B cell (primary cell): ENCODE results near the gene AIFM2. TPM values are rescaled to one million over a fixed set of nuclear protein-coding genes. Genes with fewer than 3 reads are reported as not detected.

Experiments used
- ATAC-seq: fragments of 200-7000 bp; cut with Tn5 transposase; one replicate; pipeline ENCODE4 v1.10.0; 2021; ENCODE audit warnings: low read depth, mild to moderate bottlenecking, moderate number of reproducible peaks, moderate library complexity
- CTCF ChIA-PET: fragments of 350-600 bp; sonication (Branson Sonifier 250); formaldehyde crosslinking; loops from one replicate; lab custom pipeline; 2021; ENCODE audit warnings: antibody characterized with exemption, inconsistent platforms; lab: Charles Lee
- POLR2A ChIA-PET: fragments of 350-600 bp; sonication (Branson Sonifier 250); formaldehyde crosslinking; loops from one replicate; lab custom pipeline; 2021; ENCODE audit warnings: antibody characterized with exemption; lab: Charles Lee
- DNase-seq: peaks from one replicate; pipeline ENCODE4 v3.0.0; 2013
- H2AFZ ChIP-seq: 2 replicates; pipeline ENCODE4 v1.6.1; 2012; ENCODE audit warnings: mild to moderate bottlenecking, low read depth, low read length; ENCODE audit not compliant: insufficient read depth, poor library complexity, severe bottlenecking
- H3K27ac ChIP-seq, 2 donors: 1 replicate in 1 of 2; 2 replicates in 1 of 2; pipeline ENCODE4 v1.5.1; 2012 to 2013; ENCODE audit warnings: low read length in 2 of 2, mild to moderate bottlenecking in 2 of 2, moderate library complexity in 1 of 2
- H3K27me3 ChIP-seq, 4 experiments: fragments of 200-600 bp in 1 of 4; sonication (generic) in 1 of 4; replicated peaks in 1 of 4; 1 replicate in 2 of 4; 2 replicates in 2 of 4; pipeline versions ENCODE4 v1.6.1 to v1.7.0; 2013 to 2016; ENCODE audit warnings: low read length in 3 of 4, mild to moderate bottlenecking in 2 of 4, mixed read lengths in 1 of 4, moderate library complexity in 1 of 4; ENCODE audit not compliant: insufficient read depth in 4 of 4, control insufficient read depth in 3 of 4; ENCODE audit errors: control extremely low read depth in 1 of 4
- H3K36me3 ChIP-seq, 2 experiments: replicated peaks in 1 of 2; 1 replicate in 1 of 2; 2 replicates in 1 of 2; pipeline versions ENCODE4 v1.6.1 to v1.7.1; 2013; ENCODE audit warnings: low read length in 1 of 2; ENCODE audit not compliant: insufficient read depth in 2 of 2, control insufficient read depth in 1 of 2; ENCODE audit errors: control extremely low read depth in 1 of 2, extremely low read depth in 1 of 2
- H3K4me1 ChIP-seq, 2 donors: fragments of 200-600 bp in 1 of 2; sonication (generic) in 1 of 2; 1 replicate in 1 of 2; 2 replicates in 1 of 2; pipeline versions ENCODE4 v1.5.1 to v1.6.1; 2013 to 2017; ENCODE audit warnings: low read length in 2 of 2; ENCODE audit not compliant: control insufficient read depth in 2 of 2, insufficient read depth in 2 of 2
- H3K4me2 ChIP-seq: replicated peaks from 2 replicates; pipeline ENCODE3; 2012; ENCODE audit warnings: mild to moderate bottlenecking, low read depth, low read length; ENCODE audit not compliant: poor library complexity, severe bottlenecking
- H3K4me3 ChIP-seq, 5 experiments: fragments of 200-600 bp in 1 of 5; sonication (generic) in 1 of 5; 1 replicate in 3 of 5; 2 replicates in 2 of 5; pipeline versions ENCODE4 v1.5.1 to v1.7.0; 2011 to 2016; ENCODE audit warnings: low read length in 4 of 5, mild to moderate bottlenecking in 4 of 5, low read depth in 2 of 5, control low read depth in 1 of 5, moderate library complexity in 1 of 5; ENCODE audit not compliant: insufficient read depth in 1 of 5; ENCODE audit errors: control extremely low read depth in 1 of 5, extremely low read depth in 1 of 5
- H3K79me2 ChIP-seq: fragments of 200-600 bp; sonication (generic); one replicate; pipeline ENCODE4 v1.6.0; 2016; ENCODE audit warnings: low read length; ENCODE audit not compliant: control insufficient read depth, insufficient read depth
- H3K9ac ChIP-seq: fragments of 200-600 bp; sonication (generic); 2 replicates; pipeline ENCODE4 v1.6.1; 2017; ENCODE audit warnings: mild to moderate bottlenecking, low read length, moderate library complexity
- H3K9me3 ChIP-seq, 3 donors: one replicate each; pipeline versions ENCODE4 v1.6.1 to v1.7.1; 2013; ENCODE audit warnings: low read length in 2 of 3; ENCODE audit not compliant: control insufficient read depth in 2 of 3, insufficient read depth in 1 of 3; ENCODE audit errors: control extremely low read depth in 1 of 3
- H4K20me1 ChIP-seq: 2 replicates; pipeline ENCODE4 v1.6.0; 2012; ENCODE audit warnings: mild to moderate bottlenecking, low read length; ENCODE audit not compliant: insufficient read depth, control insufficient read depth, poor library complexity, severe bottlenecking
- H3K27ac Mint-ChIP-seq: one replicate; pipeline ENCODE4 v1.8.0; 2021; ENCODE audit warnings: mixed read lengths
- H3K27me3 Mint-ChIP-seq: one replicate; pipeline ENCODE4 v1.8.0; 2021; ENCODE audit warnings: mixed read lengths
- H3K4me1 Mint-ChIP-seq: one replicate; pipeline ENCODE4 v1.8.0; 2021; ENCODE audit warnings: mixed read lengths
- H3K4me3 Mint-ChIP-seq: one replicate; pipeline ENCODE4 v1.8.0; 2021; ENCODE audit warnings: mixed read lengths
- H3K9me3 Mint-ChIP-seq: one replicate; pipeline ENCODE4 v1.8.0; 2022; ENCODE audit warnings: mixed read lengths; ENCODE audit not compliant: insufficient read depth
- CTCF ChIP-seq: fragments of 200-600 bp; IDR thresholded peaks from one replicate; pipeline ENCODE4 v1.8.0; 2022; ENCODE audit warnings: antibody characterized with exemption, mild to moderate bottlenecking
- EZH2 ChIP-seq: IDR thresholded peaks from 2 replicates; pipeline ENCODE4 v1.6.1; 2012; ENCODE audit warnings: borderline replicate concordance, low read depth, mild to moderate bottlenecking, moderate library complexity, low read length; ENCODE audit not compliant: insufficient read depth, poor library complexity, severe bottlenecking
- WGBS: methylation state at CpG from one replicate; pipeline ENCODE4 v1.1.5; 2013; ENCODE audit warnings: missing lambda C conversion rate; ENCODE audit not compliant: insufficient coverage; 5-methylcytosine and 5-hydroxymethylcytosine counted together
- intact Hi-C: fragments of 100-400 bp; cut with micrococcal nuclease; formaldehyde crosslinking; loops from one replicate; pipeline ENCODE4 v1.10.0; 2022
- polyA plus RNA-seq: library from polyadenylated mRNA; depleted of rRNA; stranded (reverse); fragments of >200 nt; gene quantifications from 2 replicates; pipeline ENCODE4 v1.2.3, GENCODE V29; 2012
- total RNA-seq, 2 donors: library from RNA; stranded (reverse); fragments of 120-200 nt in 1 of 2; gene quantifications; 1 replicate in 1 of 2; 2 replicates in 1 of 2; pipeline versions ENCODE4 v1.2.3 to v1.2.4, GENCODE V29; 2013 to 2022

The AIFM2 gene
- total and polyA plus RNA-seq, 2 donors (not counting 1 experiment from before 2014, with no cell fraction given), result 5.6 to 8.1 TPM

- Histone ChIP-seq H3K27ac (no peak overlapping the region), H3K27me3 (no peaks in the 10 kb centered on the region), H3K9ac (no peak overlapping the region), H3K36me3 (no peaks in the 10 kb centered on the region), H3K4me3 (no peak overlapping the region), H3K9me3 (no peaks in the 10 kb centered on the region), H2AFZ (no peak overlapping the region), H3K4me2 (no peak overlapping the region), H4K20me1 (no peaks in the 10 kb centered on the region), H3K79me2 (no peaks in the 10 kb centered on the region), H3K4me1 (no peaks in the 10 kb centered on the region)
- intact Hi-C loops, result no loop called here
- no peaks in the 10 kb centered on the region for H3K4me1 Mint-ChIP-seq
- H3K9me3 Mint-ChIP-seq, result no peaks in the 10 kb centered on the region
- no peak overlapping the region for H3K27ac Mint-ChIP-seq
- 86% methylated on average over 9 of the region's 15 CpGs for WGBS
- ChIA-PET POLR2A (no interaction called here), CTCF (no interaction called here)
- TF ChIP-seq EZH2 (no peak), CTCF (no peak)
- no peak for DNase-seq
- H3K27me3 Mint-ChIP-seq, result peaks cover 4% of the 10 kb centered on the region
- no peak for ATAC-seq
- no peak overlapping the region for H3K4me3 Mint-ChIP-seq
These were observed 44.9 kb downstream of the AIFM2 start for GRCh38 chr10:70087616-70088307.

- H3K36me3 ChIP-seq, result no peaks in the 10 kb centered on the region
- H3K4me1 ChIP-seq, result no peaks in the 10 kb centered on the region
- POLR2A ChIA-PET, result no interaction called here
- TF ChIP-seq CTCF, result no peak
- no peak for TF ChIP-seq EZH2
- Mint-ChIP-seq H3K27me3 (peaks cover 4% of the 10 kb centered on the region), H3K4me1 (no peaks in the 10 kb centered on the region), H3K4me3 (no peak overlapping the region), H3K9me3 (no peaks in the 10 kb centered on the region), H3K27ac (no peak overlapping the region)
- no peak for DNase-seq
- H2AFZ ChIP-seq, result no peak overlapping the region
- no peaks in the 10 kb centered on the region for H3K79me2 ChIP-seq
- H3K9ac ChIP-seq, result no peak overlapping the region
- CTCF ChIA-PET, result no interaction called here
- H4K20me1 ChIP-seq, result no peaks in the 10 kb centered on the region
- H3K9me3 ChIP-seq, result no peaks in the 10 kb centered on the region
- no peaks in the 10 kb centered on the region for H3K27me3 ChIP-seq
- no peak overlapping the region for H3K4me2 ChIP-seq
- intact Hi-C loops, result no loop called here
- no peak overlapping the region for H3K27ac ChIP-seq
- WGBS, result 96% methylated on average over 3 of the region's 3 CpGs
- ATAC-seq, result no peak
- no peak overlapping the region for H3K4me3 ChIP-seq
These were observed 46.5 kb downstream of the AIFM2 start for GRCh38 chr10:70085975-70086613.
